ENCODE data around the gene PUS7.
"Not testable (repeated sequence)": the region's sequence is repeated elsewhere in the genome, so short reads cannot be mapped to it uniquely, and the experiment has no call there.

The PUS7 gene

DNA sequence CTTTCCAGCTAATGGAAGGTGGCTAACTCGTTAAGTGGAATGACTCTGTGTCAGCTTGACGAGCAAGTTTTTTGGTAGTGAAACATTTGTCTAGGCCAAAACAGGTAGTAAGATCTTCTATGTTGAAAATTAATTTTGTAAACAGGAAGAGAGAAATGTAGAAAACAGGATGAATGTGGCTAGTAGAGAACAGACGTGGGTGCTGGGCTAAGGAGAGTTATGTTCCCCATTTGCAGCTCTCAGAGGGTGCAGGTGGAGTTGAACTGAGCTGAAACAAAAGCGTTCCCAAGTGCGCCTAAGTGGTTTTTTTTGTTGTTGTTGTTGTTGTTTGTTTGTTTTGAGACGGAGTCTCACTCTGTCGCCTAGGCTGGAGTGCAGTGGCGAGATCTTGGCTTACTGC is 73.9 kb downstream of the PUS7 start:
- DNase-seq (ENCODE audit: low read depth, low spot score), result no peak

DNA sequence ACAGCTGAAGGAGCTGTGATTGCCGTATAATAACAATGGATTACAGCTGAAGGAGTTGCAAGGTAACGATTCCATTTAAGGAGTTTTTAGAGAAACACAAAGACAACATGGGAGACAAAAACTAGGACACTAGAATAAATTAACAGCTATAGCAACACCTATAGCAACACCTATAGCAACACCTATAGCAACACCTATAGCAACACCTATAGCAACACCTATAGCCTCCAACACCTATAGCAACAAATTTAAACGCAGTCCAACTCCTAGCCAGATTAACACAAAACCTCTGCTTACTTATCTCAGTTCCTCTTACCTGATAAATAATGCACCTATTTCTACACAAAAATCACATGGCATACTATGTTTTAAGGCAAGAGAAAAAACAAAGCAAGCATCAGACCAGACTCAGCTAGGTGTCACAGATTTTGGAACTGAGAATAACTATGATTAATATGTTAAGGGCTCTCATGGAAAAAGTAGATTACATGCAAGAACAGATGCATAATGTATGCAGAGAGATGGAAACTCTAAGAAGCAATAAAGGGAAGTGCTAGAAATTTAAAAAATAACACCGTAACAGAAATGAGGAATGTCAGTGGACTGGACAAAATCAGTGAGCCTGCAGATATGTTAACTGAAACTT is 77.6 kb downstream of the PUS7 start:
- no peak for DNase-seq (ENCODE audit: low read depth, low spot score)

DNA sequence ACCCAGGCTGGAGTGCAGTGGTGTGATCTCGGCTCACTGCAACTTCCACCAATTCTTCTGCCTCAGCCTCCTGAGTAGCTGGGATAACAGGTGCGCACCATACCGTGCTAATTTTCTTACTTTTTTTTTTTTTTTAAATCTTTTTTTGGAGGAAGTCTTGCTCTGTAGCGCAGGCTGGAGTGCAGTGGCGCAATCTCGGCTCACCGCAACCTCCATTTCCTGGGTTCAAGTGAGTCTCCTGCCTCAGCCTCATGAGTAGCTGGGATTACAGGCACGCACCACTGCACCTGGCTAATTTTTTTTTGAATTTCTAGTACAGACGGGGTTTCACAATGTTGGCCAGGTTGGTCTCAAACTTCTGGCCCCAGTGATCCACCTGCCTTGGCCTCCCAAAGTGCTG is 79.9 kb downstream of the PUS7 start:
- not testable (repeated sequence) for DNase-seq (ENCODE audit: low read depth, low spot score)

- no peak for DNase-seq (ENCODE audit: low read depth, low spot score)
Measured at GRCh38 chr7:105439174-105439893, 82.7 kb downstream of the PUS7 start.

DNA sequence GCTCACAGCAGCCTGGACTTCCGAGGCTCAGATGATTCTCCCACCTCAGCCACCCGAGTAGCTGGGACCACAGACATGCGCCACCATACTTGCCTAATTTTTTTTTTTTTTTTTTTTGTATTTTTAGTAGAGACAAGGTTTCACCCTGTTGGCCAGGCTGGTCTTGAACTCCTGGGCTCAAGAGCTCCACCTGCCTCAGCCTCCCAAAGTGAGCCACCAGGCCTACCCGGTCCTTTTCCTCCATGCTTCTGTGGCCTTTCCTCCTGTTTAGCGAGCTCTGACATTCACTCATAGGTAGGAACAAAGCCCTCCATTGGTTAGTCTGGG is 83.3 kb downstream of the PUS7 start:
- DNase-seq (ENCODE audit: low read depth, low spot score), result peak; percentile 5

GRCh38 chr7:105438254-105438653 is 83.8 kb downstream of the PUS7 start:
- no peak for DNase-seq (ENCODE audit: low read depth, low spot score)

DNA sequence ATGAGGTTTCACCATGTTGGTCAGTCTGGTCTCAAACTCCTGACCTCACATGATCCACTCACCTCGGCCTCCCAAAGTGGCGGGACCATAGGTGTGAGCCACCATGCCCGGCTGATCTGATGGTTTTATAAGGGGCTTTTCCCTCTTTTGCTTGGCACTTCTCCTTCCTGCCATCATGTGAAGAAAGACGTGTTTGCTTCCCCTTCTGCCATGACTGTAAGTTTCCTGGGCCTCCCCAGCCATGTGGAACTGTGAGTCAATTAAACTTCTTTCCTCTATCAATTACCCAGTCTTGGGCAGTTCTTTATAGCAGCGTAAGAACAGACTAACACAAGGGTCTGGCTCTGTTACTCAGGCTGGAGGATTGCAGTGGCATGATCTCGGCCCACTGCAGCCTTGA is 84.7 kb downstream of the PUS7 start:
- not testable (repeated sequence) for DNase-seq (ENCODE audit: low read depth, low spot score)

DNA sequence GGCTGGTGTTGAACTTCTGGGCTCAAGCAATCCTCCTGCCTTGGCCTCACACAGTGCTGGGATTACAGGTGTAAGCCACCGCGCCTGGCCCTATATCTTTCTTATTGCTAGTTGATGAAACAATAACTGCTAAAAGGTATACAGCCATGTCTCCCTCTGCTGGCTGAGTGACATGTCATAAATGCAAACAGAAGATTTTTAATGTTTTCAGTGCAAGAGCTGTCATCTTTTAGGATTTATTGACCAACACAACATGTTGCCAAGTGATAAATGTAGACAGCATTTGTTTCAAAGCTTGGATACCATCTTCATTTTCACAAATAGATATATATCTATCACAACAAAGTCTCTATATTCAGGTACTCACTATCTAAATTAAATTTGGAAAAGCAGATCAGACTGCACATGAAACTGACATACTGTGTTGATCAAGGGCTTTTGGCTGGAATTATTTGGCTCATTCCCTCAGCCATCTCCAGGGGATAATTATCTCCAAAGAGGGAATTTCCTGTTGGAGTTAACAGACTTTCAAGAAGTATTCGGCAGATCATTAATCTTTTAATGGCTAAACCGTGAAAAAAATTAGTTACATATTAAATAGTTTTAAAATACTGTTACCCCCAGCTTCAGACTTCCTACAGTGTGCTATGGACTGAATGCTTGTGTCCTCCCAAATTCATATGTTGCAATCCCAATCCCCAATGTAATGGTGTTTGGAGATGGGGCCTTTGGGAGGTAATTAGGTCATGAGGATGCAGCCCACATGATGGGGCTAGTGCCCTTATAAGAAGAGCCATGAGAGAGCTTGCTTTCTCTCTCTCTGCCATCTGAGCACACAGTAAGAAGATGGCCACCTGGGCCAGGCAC is 92.1 kb downstream of the PUS7 start:
- DNase-seq (ENCODE audit: low read depth, low spot score), result peak; percentile 7

DNA sequence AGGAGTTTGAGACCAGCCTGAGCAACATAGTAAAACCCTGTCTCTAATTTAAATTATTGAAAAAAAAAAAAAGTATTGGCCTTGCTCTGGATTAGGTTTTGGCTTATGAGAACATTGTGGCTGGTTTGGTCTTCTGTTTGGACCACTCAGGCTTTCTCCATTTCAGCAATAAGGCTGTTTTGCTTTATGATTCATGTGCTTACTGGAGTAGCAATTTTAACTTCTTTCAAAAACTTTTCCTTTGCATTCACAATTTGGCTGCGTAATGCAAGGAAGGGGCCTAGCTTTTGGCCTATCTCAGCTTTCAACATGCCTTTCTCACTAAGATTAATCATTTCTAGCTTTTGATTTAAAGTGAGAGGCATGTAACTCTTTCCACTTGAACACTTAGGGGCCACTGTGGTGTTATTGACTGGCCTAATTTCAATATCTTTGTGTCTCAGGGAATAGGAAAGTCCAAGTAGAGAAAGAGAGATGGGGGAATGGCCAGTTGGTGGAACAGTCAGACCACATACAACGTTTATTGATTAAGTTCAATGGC is 95.4 kb downstream of the PUS7 start:
- no peak for DNase-seq (ENCODE audit: low read depth, low spot score)

DNA sequence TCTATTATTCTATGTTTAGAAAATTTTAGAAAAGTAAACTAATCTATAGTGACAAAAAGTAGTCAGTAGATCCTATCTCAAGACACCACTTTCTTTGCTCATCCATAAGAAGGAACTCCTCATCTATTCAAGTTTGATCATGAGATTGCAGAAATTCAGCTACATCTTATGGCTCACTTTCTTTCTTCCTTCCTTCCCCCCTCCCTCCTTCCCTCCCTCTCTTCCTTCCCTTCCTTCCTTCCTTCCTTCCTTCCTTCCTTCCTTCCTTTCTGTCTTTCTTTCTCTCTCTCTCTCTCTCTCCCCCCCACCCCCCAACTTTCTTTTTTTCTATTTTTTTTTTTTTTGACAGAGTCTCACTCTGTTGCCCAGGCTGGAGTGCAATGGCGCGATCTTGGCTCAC is 98.1 kb downstream of the PUS7 start:
- no peak for DNase-seq (ENCODE audit: low read depth, low spot score)

DNA sequence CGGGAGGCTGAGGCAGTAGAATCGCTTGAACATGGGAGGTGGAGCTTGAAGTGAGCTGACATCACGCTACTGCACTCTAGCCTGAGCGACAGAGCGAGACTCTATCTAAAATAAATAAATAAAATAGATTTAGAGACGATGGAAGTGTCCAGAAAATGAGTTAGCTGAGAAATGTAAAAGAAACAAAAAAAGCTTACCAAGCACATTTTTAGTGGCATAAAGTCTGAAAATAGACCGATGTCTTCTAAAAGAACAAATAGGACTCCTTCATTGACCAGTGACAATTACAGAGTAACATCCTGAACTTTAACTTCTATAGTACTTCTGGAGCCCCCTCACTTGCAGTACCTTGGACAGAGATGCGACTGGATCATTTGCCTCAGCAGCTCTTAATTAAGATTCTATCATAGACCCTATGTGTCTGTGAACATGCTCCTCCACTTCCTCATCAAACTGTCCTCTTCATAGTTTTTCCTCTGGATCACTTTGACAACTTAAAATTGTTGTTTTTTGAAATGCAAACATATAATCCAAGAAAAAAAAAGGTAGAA is 108.1 kb downstream of the PUS7 start:
- DNase-seq (ENCODE audit: low read depth, low spot score), result no peak

- not testable (repeated sequence) for DNase-seq (ENCODE audit: low read depth, low spot score)
Measured at GRCh38 chr7:105410774-105411173, 111.3 kb downstream of the PUS7 start.

DNA sequence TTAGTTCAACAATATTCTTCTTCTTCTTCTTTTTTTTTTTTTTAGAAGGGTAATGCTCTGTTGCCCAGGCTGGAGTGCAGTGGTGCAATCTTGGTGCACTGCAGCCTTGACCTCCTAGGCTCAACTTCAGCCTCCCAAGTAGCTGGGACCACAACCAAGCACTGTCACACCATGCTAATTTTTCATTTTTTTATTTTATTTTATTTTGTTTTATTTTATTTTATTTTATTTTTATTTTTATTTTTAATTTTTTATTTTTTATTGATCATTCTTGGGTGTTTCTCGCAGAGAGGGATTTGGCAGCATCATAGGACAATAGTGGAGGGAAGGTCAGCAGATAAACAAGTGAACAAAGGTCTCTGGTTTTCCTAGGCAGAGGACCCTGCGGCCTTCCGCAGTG is 112.3 kb downstream of the PUS7 start:
- not testable (repeated sequence) for DNase-seq (ENCODE audit: low read depth, low spot score)

GRCh38 chr7:105408791-105409410 is 113.2 kb downstream of the PUS7 start:
- no peak for DNase-seq (ENCODE audit: low read depth, low spot score)
